K562 (cell line): Measurements from ENCODE around the gene LAMA5. TPM values are rescaled to one million over a fixed set of nuclear protein-coding genes. Genes with fewer than 3 reads are reported as not detected.

Experiments used
- ATAC-seq: fragments of 200-7000 bp; cut with Tn5 transposase; 3 replicates; pipeline ENCODE4 v1.9.1; 2020; ENCODE audit warnings: moderate library complexity
- BruUV-seq: library from RNA; stranded (reverse); fragments of 400-500 nt; replicated peaks from 2 replicates; lab custom pipeline; 2021; lab: Mats Ljungman, UMichigan
- CTCF ChIA-PET: fragments of 300-600 bp; formaldehyde crosslinking; extraction: SDS; loops from one replicate; lab custom pipeline; 2021; ENCODE audit warnings: low intra/inter-chr PET ratio; lab: Yijun Ruan, JAX
- POLR2A ChIA-PET: fragments of 300-600, 350-650 bp; sonication (Branson Sonifier 250); formaldehyde crosslinking; extraction: SDS; loops from one replicate; lab custom pipeline; 2021; ENCODE audit warnings: antibody characterized with exemption, inconsistent platforms; lab: Yijun Ruan, JAX
- DNase-seq, 4 experiments: peaks; one replicate each; pipeline versions ENCODE4 v3.0.0 to v3.0.0-alpha.2; 2011 to 2018; ENCODE audit warnings: low spot score in 3 of 4, mixed read lengths in 3 of 4; ENCODE audit errors: extremely low read depth in 1 of 4
- FAIRE-seq: peaks from 2 replicates; lab custom pipeline; 2011; peaks lifted over from hg19 to GRCh38; lab: Jason Lieb, UNC
- H2AFZ ChIP-seq: 2 replicates; pipeline ENCODE4 v1.6.0; 2011; ENCODE audit warnings: low read depth, low read length, control low read depth, inconsistent platforms
- H3K27ac ChIP-seq: fragments of 200-600 bp; 3 replicates; pipeline ENCODE4 v1.8.0; 2011; ENCODE audit warnings: low read depth, mild to moderate bottlenecking, control low read depth, inconsistent platforms, low read length, moderate library complexity, mixed read lengths; ENCODE audit errors: extremely low read depth
- H3K27me3 ChIP-seq, 2 experiments: fragments of 300-600 bp in 1 of 2; 2 replicates in 1 of 2; 3 replicates in 1 of 2; pipeline versions ENCODE4 v1.6.0 to v1.8.0; 2011; ENCODE audit warnings: inconsistent platforms in 2 of 2, low read length in 2 of 2, mild to moderate bottlenecking in 1 of 2, mixed read lengths in 1 of 2, moderate library complexity in 1 of 2; ENCODE audit not compliant: control insufficient read depth in 2 of 2, insufficient read depth in 2 of 2
- H3K36me3 ChIP-seq: fragments of 300-600 bp; 3 replicates; pipeline ENCODE4 v1.8.0; 2011; ENCODE audit warnings: mild to moderate bottlenecking, low read length, inconsistent platforms; ENCODE audit not compliant: control insufficient read depth, insufficient read depth
- H3K4me1 ChIP-seq, 2 experiments: fragments of 200-600 bp in 1 of 2; replicated peaks in 1 of 2; 2 replicates in 1 of 2; 3 replicates in 1 of 2; pipeline versions ENCODE4 v1.5.1 to v1.8.0; 2011; ENCODE audit warnings: inconsistent platforms in 2 of 2, low read length in 2 of 2, mild to moderate bottlenecking in 1 of 2, mixed read lengths in 1 of 2, moderate library complexity in 1 of 2; ENCODE audit not compliant: control insufficient read depth in 2 of 2, insufficient read depth in 2 of 2
- H3K4me2 ChIP-seq: 2 replicates; pipeline ENCODE4 v1.6.1; 2011; ENCODE audit warnings: low read length, control low read depth, inconsistent platforms, mixed read lengths; ENCODE audit not compliant: insufficient read depth
- H3K4me3 ChIP-seq: fragments of 200-600 bp; sonication (generic), shearing (Covaris generic); 2 replicates; pipeline ENCODE4 v1.5.1; 2016; ENCODE audit warnings: control low read depth, inconsistent platforms
- H3K79me2 ChIP-seq: fragments of 200-600 bp; 3 replicates; pipeline ENCODE4 v1.8.0; 2011; ENCODE audit warnings: low read length, inconsistent platforms; ENCODE audit not compliant: control insufficient read depth, insufficient read depth
- H3K9ac ChIP-seq, 2 experiments: 2 replicates each; pipeline versions ENCODE4 v1.6.0 to v1.6.1; 2011; ENCODE audit warnings: low read depth in 2 of 2, low read length in 2 of 2, control low read depth in 1 of 2, inconsistent platforms in 1 of 2, mild to moderate bottlenecking in 1 of 2, mixed read lengths in 1 of 2; ENCODE audit not compliant: insufficient read depth in 1 of 2
- H3K9me1 ChIP-seq: one replicate; pipeline ENCODE4 v1.6.0; 2011; ENCODE audit warnings: inconsistent platforms, mild to moderate bottlenecking, low read length, moderate library complexity; ENCODE audit not compliant: control insufficient read depth, insufficient read depth
- H3K9me3 ChIP-seq: replicated peaks from 2 replicates; pipeline ENCODE4 v1.5.1; 2011; ENCODE audit warnings: low read depth, low read length, inconsistent platforms; ENCODE audit not compliant: control insufficient read depth, insufficient read depth
- H4K20me1 ChIP-seq: replicated peaks from 2 replicates; pipeline ENCODE4 v1.6.1; 2011; ENCODE audit warnings: low read length, inconsistent platforms, mixed read lengths; ENCODE audit not compliant: control insufficient read depth, insufficient read depth
- ATF1 ChIP-seq, 2 experiments: fragments of 450-650 bp in 1 of 2; IDR thresholded peaks; 2 replicates each; pipeline ENCODE4 v1.6.1; 2016; ENCODE audit warnings: missing compliant biosample characterization in 1 of 2, missing genetic modification characterization in 1 of 2
- BRF1 ChIP-seq: IDR thresholded peaks from 3 replicates; pipeline ENCODE4 v1.6.1; 2011; ENCODE audit warnings: borderline replicate concordance, mild to moderate bottlenecking; ENCODE audit not compliant: insufficient read length; ENCODE audit errors: extremely low read depth
- KLF13 ChIP-seq: fragments of 450-650 bp; IDR thresholded peaks from 2 replicates; pipeline ENCODE4 v1.6.1; 2016; ENCODE audit warnings: missing genetic modification characterization, low read depth, mild to moderate bottlenecking, missing compliant biosample characterization, moderate library complexity, borderline replicate concordance
- ZBTB33 ChIP-seq: sonication (generic); formaldehyde crosslinking; IDR thresholded peaks from 2 replicates; pipeline ENCODE4 v1.8.1; 2023; ENCODE audit warnings: mild to moderate bottlenecking, missing genetic modification reagents
- WGBS: fragments of 100-300 bp; shearing (Covaris generic); methylation state at CpG from one replicate; pipeline ENCODE4 v1.1.6; 2016; ENCODE audit warnings: low coverage, mixed read lengths; ENCODE audit not compliant: insufficient coverage; ENCODE audit errors: missing lambda C conversion rate; 5-methylcytosine and 5-hydroxymethylcytosine counted together
- in situ Hi-C: fragments of 300-500 bp; cut with MboI; formaldehyde crosslinking; loops from 4 replicates; pipeline ENCODE4 v1.15.0; 2018; ENCODE audit warnings: inconsistent platforms, mixed read lengths
- intact Hi-C: fragments of 100-400 bp; cut with micrococcal nuclease; formaldehyde crosslinking; loops from 2 replicates; pipeline ENCODE4 v1.14.2; 2022
- polyA plus RNA-seq, 8 experiments: library from polyadenylated mRNA; depleted of rRNA in 4 of 8; stranded (reverse) in 5 of 8; unstranded in 3 of 8; fragments of >200 nt; fragmentation: Nextera tagmentation in 2 of 8; fragmentation: Illumina TruSeq in 1 of 8; extraction: Ambion mirVana in 2 of 8; extraction: Trizol in 1 of 8; gene quantifications; 2 replicates each; pipeline versions ENCODE4 v1.2.1 to v1.2.3, GENCODE V29; 2011 to 2014; ENCODE audit warnings: inconsistent platforms in 1 of 8, missing spikeins in 1 of 8
- total RNA-seq, 7 experiments: library from RNA; depleted of rRNA in 6 of 7; stranded (reverse); fragments of >200 nt in 6 of 7; fragmentation: Illumina TruSeq in 2 of 7; extraction: Trizol in 2 of 7; gene quantifications; 2 replicates each; pipeline versions ENCODE4 v1.2.1 to v1.2.3, GENCODE V29; 2011 to 2021; ENCODE audit warnings: low replicate concordance in 1 of 7

Gene LAMA5
- total and polyA plus RNA-seq, 9 of the 15 experiments (the other 6 are each of a cell fraction or from before 2014, with no cell fraction given) = 0.31 to 101 (median 7.8) TPM

DNA sequence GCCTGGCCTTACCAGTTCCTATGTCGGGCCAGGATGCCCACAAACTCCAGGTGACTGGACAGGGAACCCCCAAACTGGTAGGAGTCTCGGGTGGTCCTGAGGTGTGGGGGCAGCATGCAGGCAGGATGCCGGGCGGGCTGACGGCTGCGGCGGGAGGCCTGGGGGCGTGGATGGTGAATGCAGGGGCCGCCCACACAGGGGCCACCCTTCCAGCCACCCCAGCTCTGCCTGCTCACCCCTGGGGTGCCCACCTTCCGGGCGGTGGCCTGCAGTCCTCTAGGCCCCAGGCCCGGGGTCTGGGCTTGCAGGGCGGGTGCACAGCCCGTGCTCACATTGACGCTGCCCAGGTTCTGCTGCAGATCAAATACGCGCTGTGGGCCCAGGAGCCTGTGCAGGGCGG, 56.0 kb downstream of the LAMA5 start:
- no peaks in the 10 kb centered on the region for H3K9me3 ChIP-seq
- in situ Hi-C loops = no loop called here
- H3K9ac ChIP-seq = no peak overlapping the region
- WGBS = 91% methylated on average over 8 of the region's 18 CpGs
- no TSS peak for BruUV-seq
- peaks cover 96% of the 10 kb centered on the region for H3K36me3 ChIP-seq
- POLR2A ChIA-PET = interaction anchor here (0.6 kb wide), 1 partner anchor 217 kb away, joined by 3 read pairs; no protein-coding TSS in a partner anchor
- no peak overlapping the region for H3K27ac ChIP-seq
- CTCF ChIA-PET = no interaction called here
- H3K9me1 ChIP-seq = no peaks in the 10 kb centered on the region
- H4K20me1 ChIP-seq = no peaks in the 10 kb centered on the region; the same call in 1 of the 2 replicates
- no peak for FAIRE-seq
- H3K79me2 ChIP-seq = 0 out of 3 replicates have a peak, but pooled peaks cover 5% of the 10 kb centered on the region
- H3K4me1 ChIP-seq = peaks cover 0 to 40% of the 10 kb centered on the region in 2 experiments; a peak in 2 of 5 replicates
- no peak for ATAC-seq
- intact Hi-C loops = no loop called here
- no peak for DNase-seq
- TF ChIP-seq ATF1 (CRISPR knock-in tag; IDR thresholded peaks at IDR 0.05) (no peak), ATF1 (tag; IDR thresholded peaks at IDR 0.05) (no peak), ZBTB33 (peak; percentile 41; the same call in 1 of the 2 replicates), KLF13 (tag) (no peak), BRF1 (no peak)
- no peak overlapping the region for H3K4me2 ChIP-seq
- H3K27me3 ChIP-seq = no peaks in the 10 kb centered on the region
- H2AFZ ChIP-seq = no peak overlapping the region
- H3K4me3 ChIP-seq = no peak overlapping the region
